HG03159 (cell line): ENCODE measurements around the gene KIAA0586.
A peak's percentile ranks its signal among the peaks of the same experiment; 100 is the strongest.
"Not testable (repeated sequence)": the region's sequence is repeated elsewhere in the genome, so short reads cannot be mapped to it uniquely, and the experiment has no call there.

Experiments
- ATAC-seq: cut with Tn5 transposase; IDR thresholded peaks from one replicate; pipeline ENCODE4 v1.9.1; 2021; ENCODE audit warnings: mild to moderate bottlenecking, moderate library complexity; ENCODE audit not compliant: unreplicated experiment

KIAA0586 gene

GRCh38 chr14:58427281-58428117 is at the start of gene KIAA0586, which contains the start of gene TIMM9:
Gene KIAA0586, plus strand, starts transcription at chr14:58427719. Its CDS starts 546 bp downstream, at chr14:58428265.
Gene TIMM9, minus strand, starts transcription at chr14:58427531. Its CDS starts 15,586 bp downstream, at chr14:58411945.
- peak; percentile 88 for ATAC-seq

GRCh38 chr14:58390830-58391229 is 36.7 kb upstream of the KIAA0586 start:
- ATAC-seq = no peak

GRCh38 chr14:58395562-58395811 is 32.0 kb upstream of the KIAA0586 start:
- no peak for ATAC-seq

GRCh38 chr14:58395812-58396788 is 31.4 kb upstream of the KIAA0586 start, which contains the start of gene TOMM20L:
Gene TOMM20L, plus strand, starts transcription at chr14:58395930. Its CDS starts 28 bp downstream, at chr14:58395958.
- ATAC-seq = peak; percentile 92

- ATAC-seq = no peak
These were observed 30.4 kb upstream of the KIAA0586 start for GRCh38 chr14:58397156-58397555.

- ATAC-seq = no peak
These were observed 29.0 kb upstream of the KIAA0586 start for GRCh38 chr14:58398495-58398894.

GRCh38 chr14:58398895-58399294 is 28.6 kb upstream of the KIAA0586 start:
- no peak for ATAC-seq

- no peak for ATAC-seq
These were observed 25.9 kb upstream of the KIAA0586 start for GRCh38 chr14:58401587-58401986.

GRCh38 chr14:58408681-58409215 is 18.8 kb upstream of the KIAA0586 start:
- ATAC-seq = no peak

- ATAC-seq = no peak
These were observed 12.7 kb upstream of the KIAA0586 start for GRCh38 chr14:58414845-58415244.

- ATAC-seq = no peak
These were observed 11.6 kb upstream of the KIAA0586 start for GRCh38 chr14:58415636-58416547.

- not testable (repeated sequence) for ATAC-seq
These were observed 10.6 kb upstream of the KIAA0586 start for GRCh38 chr14:58416934-58417333.

- ATAC-seq = peak; percentile 21
These were observed 744 bp upstream of the KIAA0586 start for GRCh38 chr14:58426670-58427280.

- no peak for ATAC-seq
These were observed 682 bp downstream of the KIAA0586 start for GRCh38 chr14:58428118-58428683.

GRCh38 chr14:58430156-58430555 is 2.6 kb downstream of the KIAA0586 start:
- no peak for ATAC-seq

- ATAC-seq = no peak
These were observed 12.0 kb downstream of the KIAA0586 start for GRCh38 chr14:58439476-58439875.

- no peak for ATAC-seq
These were observed 17.1 kb downstream of the KIAA0586 start for GRCh38 chr14:58444627-58445026.

- no peak for ATAC-seq
These were observed 28.2 kb downstream of the KIAA0586 start for GRCh38 chr14:58455593-58456265.

GRCh38 chr14:58460772-58461171 is 33.3 kb downstream of the KIAA0586 start:
- no peak for ATAC-seq
